LNCaP clone FGC (cell line): ENCODE measurements around the gene WIF1.

Source experiments
- DNase-seq: peaks from one replicate; pipeline ENCODE4 v3.0.0-alpha.2; 2011; ENCODE audit warnings: low read depth
- H3K4me3 ChIP-seq: 2 replicates; pipeline ENCODE4 v1.5.1; 2011; ENCODE audit warnings: mild to moderate bottlenecking, low read depth, low read length, control low read depth
- CTCF ChIP-seq: IDR thresholded peaks from 2 replicates; pipeline ENCODE4 v1.5.1; 2012; ENCODE audit warnings: mild to moderate bottlenecking; ENCODE audit not compliant: control insufficient read depth, insufficient read depth; ENCODE audit errors: extremely low read depth

The WIF1 gene

GRCh38 chr12:65140738-65141137 lies 19.6 kb upstream of the WIF1 start:
- H3K4me3 ChIP-seq, result no peak overlapping the region
- no peak for TF ChIP-seq CTCF
- DNase-seq, result no peak

DNA sequence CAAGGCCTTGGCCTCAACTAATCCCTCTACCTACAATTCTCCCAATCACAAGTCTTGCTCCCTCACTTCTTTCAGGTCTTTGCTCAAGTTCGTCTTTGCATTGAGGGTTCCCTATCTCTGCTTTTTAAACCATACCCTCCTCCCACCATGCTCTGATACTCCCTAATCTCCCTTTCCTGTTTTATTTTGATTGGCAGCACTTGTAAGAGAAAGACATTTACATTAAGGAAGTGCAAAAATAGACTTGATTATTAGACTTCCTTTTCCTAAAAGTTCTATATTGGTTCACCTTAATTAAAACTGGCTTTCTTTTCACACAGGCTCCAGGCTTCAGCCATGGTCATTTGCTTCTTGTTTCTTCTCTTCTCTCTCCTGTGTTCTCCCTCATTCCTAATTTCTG lies 18.3 kb upstream of the WIF1 start:
- TF ChIP-seq CTCF, result no peak
- no peak overlapping the region for H3K4me3 ChIP-seq
- DNase-seq, result no peak

DNA sequence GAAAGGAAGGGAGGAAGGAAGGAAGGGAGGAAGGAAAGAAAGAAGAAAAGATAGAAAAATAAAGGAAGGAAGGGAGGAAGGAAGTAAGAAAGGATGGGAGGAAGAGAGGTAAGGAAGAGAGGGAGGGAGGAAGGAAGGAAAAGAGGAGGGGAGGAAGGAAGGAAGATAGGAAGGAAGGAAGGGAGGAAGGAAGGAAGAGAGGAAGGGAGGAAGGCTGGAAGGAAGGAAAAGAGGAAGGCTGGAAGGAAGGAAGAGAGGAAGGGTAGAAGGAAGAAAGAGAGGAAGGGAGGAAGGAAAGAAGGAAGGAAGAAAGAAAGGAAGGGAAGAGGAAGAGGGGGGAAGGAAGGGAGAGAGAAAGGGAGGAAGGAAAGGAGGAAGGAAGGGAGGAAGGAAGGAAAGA lies 12.8 kb upstream of the WIF1 start:
- DNase-seq, result no peak
- H3K4me3 ChIP-seq, result no peak overlapping the region
- no peak for TF ChIP-seq CTCF

DNA sequence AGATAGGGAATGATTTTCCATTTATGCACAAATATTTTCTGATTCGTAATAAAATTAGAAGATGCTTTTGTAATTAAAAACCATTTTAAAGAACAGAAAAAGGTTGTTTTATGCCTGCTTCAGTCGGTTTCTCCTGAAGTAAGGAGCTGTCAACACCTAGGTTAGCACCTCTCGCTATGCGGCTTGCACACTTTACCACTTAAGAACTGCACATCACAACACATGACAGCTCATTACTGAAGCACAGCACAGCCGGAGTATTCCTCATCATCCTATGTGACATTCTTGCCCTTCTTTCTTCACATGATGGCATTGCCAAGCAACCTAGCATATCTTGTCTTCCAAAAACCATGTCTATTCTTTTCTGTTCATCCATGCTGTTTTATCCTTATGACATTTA lies 5.4 kb upstream of the WIF1 start:
- no peak for TF ChIP-seq CTCF
- no peak for DNase-seq

GRCh38 chr12:65125975-65126374 lies 4.9 kb upstream of the WIF1 start:
- DNase-seq, result no peak
- no peak overlapping the region for H3K4me3 ChIP-seq
- no peak for TF ChIP-seq CTCF

More for the DNA sequence above, 5.4 kb upstream of the WIF1 start:
- no peak overlapping the region for H3K4me3 ChIP-seq

- no peak overlapping the region for H3K4me3 ChIP-seq
- DNase-seq, result no peak
- no peak for TF ChIP-seq CTCF
These were observed 4.1 kb upstream of the WIF1 start for GRCh38 chr12:65125247-65125646.

GRCh38 chr12:65123435-65124063 lies 2.4 kb upstream of the WIF1 start:
- DNase-seq, result no peak
- TF ChIP-seq CTCF, result peak; percentile 55
- no peak overlapping the region for H3K4me3 ChIP-seq
